HUES64 (cell line): ENCODE measurements around the gene TRPM6.

ENCODE experiments used
- H3K27ac ChIP-seq: 2 replicates; pipeline ENCODE4 v1.7.0; 2013; ENCODE audit warnings: low read depth, low read length, inconsistent platforms
- H3K27me3 ChIP-seq: 2 replicates; pipeline ENCODE4 v1.6.1; 2013; ENCODE audit warnings: mild to moderate bottlenecking, low read length; ENCODE audit not compliant: insufficient read depth
- H3K36me3 ChIP-seq: 2 replicates; pipeline ENCODE4 v1.6.1; 2013; ENCODE audit warnings: mild to moderate bottlenecking, low read length; ENCODE audit not compliant: insufficient read depth
- H3K4me1 ChIP-seq: 2 replicates; pipeline ENCODE4 v1.6.1; 2013; ENCODE audit warnings: mild to moderate bottlenecking, low read length, moderate library complexity; ENCODE audit not compliant: insufficient read depth
- H3K4me3 ChIP-seq: 2 replicates; pipeline ENCODE4 v1.5.1; 2013; ENCODE audit warnings: mild to moderate bottlenecking, low read length, moderate library complexity
- H3K9ac ChIP-seq: 2 replicates; pipeline ENCODE4 v1.6.1; 2013; ENCODE audit warnings: mild to moderate bottlenecking, low read depth, low read length
- H3K9me3 ChIP-seq: 2 replicates; pipeline ENCODE4 v1.6.1; 2013; ENCODE audit warnings: low read depth, low read length; ENCODE audit not compliant: insufficient read depth
- WGBS: fragments of 150-250, 120-280 bp; methylation state at CpG from one replicate; pipeline ENCODE4 v1.1.7; 2013; ENCODE audit warnings: missing lambda C conversion rate; 5-methylcytosine and 5-hydroxymethylcytosine counted together

TRPM6 gene

GRCh38 chr9:74773886-74774479, 113.7 kb downstream of the TRPM6 start:
- H3K4me1 ChIP-seq, result no peaks in the 10 kb centered on the region
- WGBS, result 20% methylated on average over 7 of the region's 8 CpGs
- no peak overlapping the region for H3K4me3 ChIP-seq
- no peaks in the 10 kb centered on the region for H3K27me3 ChIP-seq
- H3K36me3 ChIP-seq, result no peaks in the 10 kb centered on the region
- no peak overlapping the region for H3K9ac ChIP-seq
- no peak overlapping the region for H3K27ac ChIP-seq
- no peaks in the 10 kb centered on the region for H3K9me3 ChIP-seq

DNA sequence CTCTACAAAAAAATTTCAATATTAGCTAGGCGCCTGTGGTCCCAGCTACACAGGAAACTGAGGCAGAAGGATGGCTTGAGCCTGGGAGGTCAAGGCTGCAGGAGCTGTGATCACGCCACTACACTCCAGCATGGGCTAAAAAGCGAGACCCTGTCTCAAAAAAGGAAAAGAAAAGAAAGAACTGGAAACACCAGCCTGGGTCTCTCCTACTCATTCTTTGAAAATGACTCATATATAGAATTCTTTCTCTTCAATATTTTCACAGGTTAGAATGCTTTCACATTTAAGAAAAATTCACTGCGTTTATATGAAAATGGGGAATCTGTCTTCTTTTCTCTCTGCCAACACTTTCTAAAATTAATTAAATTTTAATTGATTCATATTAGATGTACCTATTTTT, 115.6 kb downstream of the TRPM6 start:
- Histone ChIP-seq H3K9ac (no peak overlapping the region), H3K4me3 (no peak overlapping the region), H3K36me3 (no peaks in the 10 kb centered on the region), H3K4me1 (no peaks in the 10 kb centered on the region), H3K27ac (no peak overlapping the region), H3K27me3 (no peaks in the 10 kb centered on the region), H3K9me3 (no peaks in the 10 kb centered on the region)
- 94% methylated on average over 3 of the region's 4 CpGs for WGBS

DNA sequence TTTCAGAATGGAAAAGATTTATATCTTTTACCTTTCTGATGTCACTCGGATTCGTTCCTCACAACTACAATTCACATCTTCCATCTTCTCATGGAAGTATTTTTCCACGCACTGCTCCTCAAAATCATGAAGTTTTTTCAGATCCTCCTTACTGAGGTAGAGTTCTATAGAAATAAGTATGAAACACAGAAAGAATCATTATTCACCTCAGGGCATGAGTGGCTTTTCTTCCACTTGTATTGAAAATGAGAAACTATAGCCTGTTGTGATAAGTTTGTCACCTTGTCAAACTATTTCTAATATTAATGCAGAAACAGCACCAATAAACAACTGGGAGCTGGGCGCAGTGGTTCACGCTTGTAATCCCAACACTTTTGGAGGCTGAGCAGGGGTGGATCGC, 116.0 kb downstream of the TRPM6 start:
- Histone ChIP-seq H3K36me3 (no peaks in the 10 kb centered on the region), H3K9me3 (no peaks in the 10 kb centered on the region), H3K9ac (no peak overlapping the region), H3K27ac (no peak overlapping the region), H3K4me3 (no peak overlapping the region), H3K27me3 (no peaks in the 10 kb centered on the region), H3K4me1 (no peaks in the 10 kb centered on the region)
- WGBS, result 98% methylated on average over 3 of the region's 6 CpGs

- Histone ChIP-seq H3K4me3 (no peak overlapping the region), H3K27me3 (no peaks in the 10 kb centered on the region), H3K9me3 (no peaks in the 10 kb centered on the region), H3K27ac (no peak overlapping the region), H3K9ac (no peak overlapping the region), H3K36me3 (no peaks in the 10 kb centered on the region), H3K4me1 (no peaks in the 10 kb centered on the region)
- WGBS, result 94% methylated on average over 4 of the region's 7 CpGs
Measured at GRCh38 chr9:74771262-74771585, 116.5 kb downstream of the TRPM6 start.

DNA sequence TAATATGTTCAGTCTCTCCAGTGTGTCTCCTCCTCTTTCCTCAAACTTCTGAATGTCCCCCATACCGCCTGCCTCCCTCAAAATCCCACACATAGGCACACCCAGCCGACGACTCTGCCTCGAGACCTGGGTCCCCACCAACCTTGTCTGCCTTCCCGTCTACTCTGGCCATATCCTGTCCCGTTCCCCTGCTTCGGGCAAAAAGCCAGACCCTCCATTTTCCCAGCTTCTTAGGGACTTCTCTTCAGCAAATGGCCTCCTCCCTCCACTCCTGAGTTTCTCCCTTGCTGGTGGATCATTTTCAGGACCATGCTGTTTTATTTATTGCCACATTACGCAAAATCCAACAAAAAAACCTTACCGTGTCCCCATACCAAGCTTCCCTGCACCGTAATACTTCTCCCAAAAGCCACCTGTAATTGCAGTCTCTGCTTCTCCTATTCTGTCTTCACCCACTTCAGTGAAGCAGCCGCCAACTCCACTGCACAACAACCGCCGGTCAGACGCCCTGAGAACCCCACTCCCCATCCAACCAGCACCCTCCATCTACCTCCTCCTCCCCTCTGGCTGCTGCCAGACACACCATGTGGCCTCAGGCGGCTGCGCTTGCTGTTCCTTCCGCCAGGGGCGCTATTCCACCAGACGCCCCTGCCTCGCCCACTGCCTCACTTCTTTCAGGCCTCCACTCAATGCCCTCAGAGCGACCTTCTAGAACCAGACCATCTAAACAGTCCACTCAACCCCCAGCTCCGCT, 117.0 kb downstream of the TRPM6 start:
- Histone ChIP-seq H3K27ac (no peak overlapping the region), H3K36me3 (no peaks in the 10 kb centered on the region), H3K4me1 (no peaks in the 10 kb centered on the region), H3K27me3 (no peaks in the 10 kb centered on the region), H3K9me3 (no peaks in the 10 kb centered on the region), H3K4me3 (no peak overlapping the region), H3K9ac (no peak overlapping the region)
- WGBS, result 76% methylated on average over 22 of the region's 22 CpGs

GRCh38 chr9:74765481-74765971, 122.2 kb downstream of the TRPM6 start:
- WGBS, result 95% methylated on average over 3 of the region's 3 CpGs
- Histone ChIP-seq H3K9ac (no peak overlapping the region), H3K27ac (no peak overlapping the region), H3K27me3 (no peaks in the 10 kb centered on the region), H3K36me3 (no peaks in the 10 kb centered on the region), H3K9me3 (no peaks in the 10 kb centered on the region), H3K4me1 (no peaks in the 10 kb centered on the region), H3K4me3 (no peak overlapping the region)

- H3K9ac ChIP-seq, result no peak overlapping the region
- H3K9me3 ChIP-seq, result no peaks in the 10 kb centered on the region
- no peak overlapping the region for H3K4me3 ChIP-seq
- H3K36me3 ChIP-seq, result no peaks in the 10 kb centered on the region
- H3K27me3 ChIP-seq, result no peaks in the 10 kb centered on the region
- 96% methylated on average over 1 of the region's 1 CpG for whole genome bisulfite sequencing
- H3K27ac ChIP-seq, result no peak overlapping the region
- no peaks in the 10 kb centered on the region for H3K4me1 ChIP-seq
Measured at GRCh38 chr9:74762950-74763349, 124.8 kb downstream of the TRPM6 start.

DNA sequence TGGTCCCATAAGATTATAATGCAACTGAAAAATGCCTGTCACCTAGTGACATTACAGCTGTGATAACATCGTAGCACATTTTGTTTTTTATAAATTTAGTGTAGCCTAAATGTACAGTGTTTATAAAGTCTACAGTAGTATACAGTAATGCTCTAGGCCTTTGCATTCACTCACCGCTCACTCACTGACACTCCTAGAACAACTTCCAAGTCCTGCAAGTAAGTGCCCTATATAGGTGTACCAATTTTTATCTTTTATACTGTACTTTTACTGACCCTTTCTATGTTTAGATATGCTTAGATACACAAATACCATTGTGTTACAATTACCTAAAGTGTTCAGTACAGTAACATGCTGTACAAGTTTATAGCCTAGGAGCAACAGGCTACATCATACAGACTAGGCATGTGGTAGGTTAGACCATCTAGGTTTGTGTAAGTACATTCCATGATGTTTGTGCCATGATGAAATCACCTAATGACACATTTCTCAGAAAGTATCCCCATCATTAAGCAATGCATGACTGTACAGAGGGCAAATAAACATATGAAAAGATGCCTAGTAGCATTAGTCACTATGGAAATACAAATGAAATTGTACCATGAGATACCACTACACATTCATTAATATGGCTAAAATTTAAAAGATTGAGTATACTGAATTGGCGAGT, 127.6 kb downstream of the TRPM6 start:
- Histone ChIP-seq H3K36me3 (no peaks in the 10 kb centered on the region), H3K27ac (no peak overlapping the region), H3K27me3 (no peaks in the 10 kb centered on the region), H3K9me3 (no peaks in the 10 kb centered on the region), H3K4me1 (no peaks in the 10 kb centered on the region), H3K4me3 (no peak overlapping the region), H3K9ac (no peak overlapping the region)
- WGBS, result 80% methylated on average over 1 of the region's 3 CpGs

DNA sequence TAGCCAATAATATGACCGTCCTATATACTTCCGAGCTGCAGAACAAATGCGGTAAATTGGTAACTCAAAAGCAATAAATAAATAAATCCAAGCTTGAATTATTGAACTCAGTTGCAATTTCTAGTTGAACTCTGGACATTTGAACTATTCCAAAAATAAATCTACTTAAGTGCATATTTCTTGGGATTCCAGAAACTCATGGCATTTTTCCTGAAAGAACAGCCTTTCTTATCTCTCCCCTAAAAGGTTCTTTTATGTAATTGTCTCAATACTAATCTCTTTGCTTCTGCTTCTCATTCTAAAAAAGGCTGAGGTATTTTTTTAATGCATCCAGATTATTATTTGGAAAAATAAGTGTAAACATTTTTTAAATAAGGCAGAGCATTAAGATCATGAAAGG, 131.7 kb downstream of the TRPM6 start:
- no peak overlapping the region for H3K4me3 ChIP-seq
- no peak overlapping the region for H3K27ac ChIP-seq
- H3K4me1 ChIP-seq, result no peaks in the 10 kb centered on the region
- H3K27me3 ChIP-seq, result no peaks in the 10 kb centered on the region
- no peak overlapping the region for H3K9ac ChIP-seq
- H3K36me3 ChIP-seq, result no peaks in the 10 kb centered on the region
- H3K9me3 ChIP-seq, result no peaks in the 10 kb centered on the region
- WGBS, result 99% methylated on average over 3 of the region's 3 CpGs

GRCh38 chr9:74755355-74755754, 132.4 kb downstream of the TRPM6 start:
- H3K27me3 ChIP-seq, result no peaks in the 10 kb centered on the region
- no peaks in the 10 kb centered on the region for H3K36me3 ChIP-seq
- H3K4me3 ChIP-seq, result no peak overlapping the region
- no peaks in the 10 kb centered on the region for H3K4me1 ChIP-seq
- H3K9ac ChIP-seq, result no peak overlapping the region
- H3K27ac ChIP-seq, result no peak overlapping the region
- H3K9me3 ChIP-seq, result no peaks in the 10 kb centered on the region

DNA sequence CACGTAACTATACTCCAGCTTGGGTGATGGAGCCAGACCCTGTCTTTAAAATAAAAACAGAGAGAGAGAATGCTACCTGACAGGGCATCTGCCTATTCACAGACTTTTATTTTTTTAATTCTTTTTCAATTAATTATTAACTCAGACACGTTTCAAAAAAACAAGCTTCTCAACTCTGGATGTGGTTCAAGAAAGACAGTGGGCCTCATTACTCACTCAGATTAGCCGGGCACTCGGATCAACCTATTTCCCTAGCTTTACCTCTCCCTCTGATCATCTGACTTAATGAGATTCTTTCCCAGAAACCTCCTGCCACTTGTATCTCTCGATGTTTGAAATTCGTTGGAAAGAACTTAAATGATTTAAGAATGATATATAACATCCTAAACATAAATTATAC, 134.1 kb downstream of the TRPM6 start:
- Histone ChIP-seq H3K9ac (no peak overlapping the region), H3K4me1 (no peaks in the 10 kb centered on the region), H3K36me3 (no peaks in the 10 kb centered on the region), H3K4me3 (no peak overlapping the region), H3K9me3 (no peaks in the 10 kb centered on the region), H3K27me3 (no peaks in the 10 kb centered on the region), H3K27ac (no peak overlapping the region)
- WGBS, result 95% methylated on average over 4 of the region's 6 CpGs
